Fibroblast of lung (primary cell): ENCODE results near the gene BABAM2. TPM values are rescaled to one million over a fixed set of nuclear protein-coding genes. Genes with fewer than 3 reads are reported as not detected.

Source experiments
- DNase-seq, 2 donors: peaks; one replicate each; pipeline versions ENCODE4 v3.0.0 to v3.0.0-alpha.2; 2010; ENCODE audit warnings: low read depth in 2 of 2
- H2AFZ ChIP-seq: 2 replicates; pipeline ENCODE4 v1.5.1; 2012; ENCODE audit warnings: low read length, control low read depth, inconsistent platforms
- H3K27ac ChIP-seq: 2 replicates; pipeline ENCODE4 v1.5.1; 2011; ENCODE audit warnings: low read length, control low read depth; ENCODE audit not compliant: insufficient read depth
- H3K27me3 ChIP-seq: 2 replicates; pipeline ENCODE4 v1.5.1; 2011; ENCODE audit warnings: mild to moderate bottlenecking, low read length; ENCODE audit not compliant: control insufficient read depth, insufficient read depth
- H3K36me3 ChIP-seq: 2 replicates; pipeline ENCODE4 v1.5.1; 2011; ENCODE audit warnings: low read length; ENCODE audit not compliant: control insufficient read depth, insufficient read depth
- H3K4me1 ChIP-seq: 2 replicates; pipeline ENCODE4 v1.5.1; 2011; ENCODE audit warnings: low read length; ENCODE audit not compliant: control insufficient read depth, insufficient read depth; ENCODE audit errors: extremely low read depth
- H3K4me2 ChIP-seq: 2 replicates; pipeline ENCODE4 v1.5.1; 2011; ENCODE audit warnings: low read length, control low read depth; ENCODE audit not compliant: insufficient read depth; ENCODE audit errors: extremely low read depth
- H3K4me3 ChIP-seq, 4 experiments: fragments of 200-600 bp in 1 of 4; sonication (generic) in 1 of 4; replicated peaks in 1 of 4; 2 replicates each; pipeline ENCODE4 v1.5.1; 2011 to 2016; ENCODE audit warnings: low read length in 4 of 4, low read depth in 3 of 4, mild to moderate bottlenecking in 3 of 4, control low read depth in 2 of 4, inconsistent platforms in 1 of 4, mixed read lengths in 1 of 4; ENCODE audit not compliant: insufficient read depth in 1 of 4; ENCODE audit errors: control extremely low read depth in 1 of 4
- H3K79me2 ChIP-seq: 2 replicates; pipeline ENCODE4 v1.5.1; 2012; ENCODE audit warnings: mild to moderate bottlenecking, low read length, inconsistent platforms; ENCODE audit not compliant: control insufficient read depth, insufficient read depth
- H3K9ac ChIP-seq: 2 replicates; pipeline ENCODE4 v1.5.1; 2011; ENCODE audit warnings: mild to moderate bottlenecking, low read length, control low read depth; ENCODE audit not compliant: insufficient read depth
- H3K9me3 ChIP-seq: 2 replicates; pipeline ENCODE4 v1.5.1; 2012; ENCODE audit warnings: low read depth, low read length; ENCODE audit not compliant: control insufficient read depth, insufficient read depth
- H4K20me1 ChIP-seq: 2 replicates; pipeline ENCODE4 v1.5.1; 2011; ENCODE audit warnings: low read length; ENCODE audit not compliant: control insufficient read depth, insufficient read depth; ENCODE audit errors: extremely low read depth
- CTCF ChIP-seq, 2 donors: IDR thresholded peaks in 1 of 2; conservative IDR thresholded peaks in 1 of 2; 1 replicate in 1 of 2; 2 replicates in 1 of 2; pipeline ENCODE4 v1.5.1; 2011 to 2012; ENCODE audit warnings: low read length in 2 of 2, control low read depth in 1 of 2, inconsistent platforms in 1 of 2, low read depth in 1 of 2, mild to moderate bottlenecking in 1 of 2
- EZH2 ChIP-seq: IDR thresholded peaks from 2 replicates; pipeline ENCODE4 v1.5.1; 2012; ENCODE audit warnings: low read length, control low read depth, mild to moderate bottlenecking; ENCODE audit errors: missing control alignments
- polyA plus RNA-seq, 2 donors: library from polyadenylated mRNA; depleted of rRNA in 1 of 2; stranded (reverse) in 1 of 2; unstranded in 1 of 2; fragments of >200 nt; gene quantifications; 2 replicates each; pipeline ENCODE4 v1.2.1, GENCODE V29; 2011 to 2012; ENCODE audit warnings: missing spikeins in 1 of 2
- total RNA-seq: library from RNA; depleted of rRNA; stranded (reverse); fragments of >200 nt; gene quantifications from 2 replicates; pipeline ENCODE4 v1.2.1, GENCODE V29; 2014

BABAM2 gene
- total and polyA plus RNA-seq, 2 donors (not counting 1 experiment from before 2014, with no cell fraction given): 25.6 to 33.4 TPM

GRCh38 chr2:27925766-27926472 lies 35.4 kb downstream of the BABAM2 start:
- no peaks in the 10 kb centered on the region for H3K4me1 ChIP-seq
- H3K27me3 ChIP-seq: no peaks in the 10 kb centered on the region
- no peaks in the 10 kb centered on the region for H3K9me3 ChIP-seq
- H3K36me3 ChIP-seq: no peaks in the 10 kb centered on the region
- H2AFZ ChIP-seq: no peak overlapping the region
- no peaks in the 10 kb centered on the region for H4K20me1 ChIP-seq
- no peak overlapping the region for H3K4me2 ChIP-seq
- H3K27ac ChIP-seq: no peak overlapping the region
- TF ChIP-seq EZH2 (no peak), CTCF (conservative IDR thresholded peaks at IDR 0.05 in 1 of 2, IDR thresholded peaks at IDR 0.05 in 1 of 2; ENCODE audit: low read depth in 1 of 2, low read length in 2 of 2) (no peak)
- no peak overlapping the region for H3K9ac ChIP-seq
- no peaks in the 10 kb centered on the region for H3K79me2 ChIP-seq
- H3K4me3 ChIP-seq: no peak overlapping the region
- DNase-seq: no peak

- H3K4me2 ChIP-seq: no peak overlapping the region
These were observed 39.5 kb downstream of the BABAM2 start for GRCh38 chr2:27929916-27930486.

More at GRCh38 chr2:27929916-27930486, 39.5 kb downstream of the BABAM2 start:
- Histone ChIP-seq H2AFZ (no peak overlapping the region), H3K79me2 (no peaks in the 10 kb centered on the region), H3K36me3 (no peaks in the 10 kb centered on the region), H3K4me3 (no peak overlapping the region), H3K4me1 (no peaks in the 10 kb centered on the region), H3K9me3 (no peaks in the 10 kb centered on the region), H3K9ac (no peak overlapping the region), H4K20me1 (no peaks in the 10 kb centered on the region), H3K27ac (no peak overlapping the region), H3K27me3 (no peaks in the 10 kb centered on the region)
- TF ChIP-seq EZH2: no peak
- no peak for TF ChIP-seq CTCF (conservative IDR thresholded peaks at IDR 0.05 in 1 of 2, IDR thresholded peaks at IDR 0.05 in 1 of 2; ENCODE audit: low read depth in 1 of 2, low read length in 2 of 2)
- peak in 1 of 2 donors; percentile 33 for DNase-seq
